Right renal pelvis (tissue), 4 donors: ENCODE results near the gene TTC7B. TPM values are rescaled to one million over a fixed set of nuclear protein-coding genes. Genes with fewer than 3 reads are reported as not detected.

Experiments used
- DNase-seq, 4 donors: peaks; one replicate each; pipeline ENCODE4 v3.0.0-alpha.2; 2013; ENCODE audit warnings: low read depth in 4 of 4, low spot score in 3 of 4, missing footprints in 1 of 4
- polyA plus RNA-seq, 4 donors: library from polyadenylated mRNA; unstranded; fragments of 120-200 nt; gene quantifications; one replicate each; pipeline ENCODE4 v1.2.1, GENCODE V29; 2013; ENCODE audit not compliant: insufficient read length in 4 of 4

Gene TTC7B
- polyA plus RNA-seq, 4 donors: 45.5 to 56.3 (median 47.5) TPM

DNA sequence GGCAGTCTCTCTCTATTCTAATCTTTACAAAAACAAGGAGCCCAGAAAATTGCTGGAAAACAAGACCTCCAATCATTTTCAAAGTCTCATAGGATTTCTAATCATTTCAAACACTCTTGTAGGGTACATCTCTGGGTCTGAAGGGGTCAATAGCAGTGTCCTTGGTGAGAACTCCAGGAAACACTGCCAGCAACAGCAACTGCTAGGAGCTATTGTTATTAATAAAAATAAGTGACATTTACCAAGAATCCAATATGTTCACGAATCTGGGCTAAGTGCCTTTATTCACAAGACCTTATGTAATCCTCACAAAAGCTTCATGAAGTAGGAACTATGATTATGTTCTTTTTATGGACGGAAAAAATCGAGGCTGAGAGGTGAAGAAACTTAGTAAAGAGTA is 72.8 kb downstream of the TTC7B start:
- DNase-seq: no peak

- DNase-seq: no peak
These were observed 73.5 kb downstream of the TTC7B start for GRCh38 chr14:90742729-90743128.

DNA sequence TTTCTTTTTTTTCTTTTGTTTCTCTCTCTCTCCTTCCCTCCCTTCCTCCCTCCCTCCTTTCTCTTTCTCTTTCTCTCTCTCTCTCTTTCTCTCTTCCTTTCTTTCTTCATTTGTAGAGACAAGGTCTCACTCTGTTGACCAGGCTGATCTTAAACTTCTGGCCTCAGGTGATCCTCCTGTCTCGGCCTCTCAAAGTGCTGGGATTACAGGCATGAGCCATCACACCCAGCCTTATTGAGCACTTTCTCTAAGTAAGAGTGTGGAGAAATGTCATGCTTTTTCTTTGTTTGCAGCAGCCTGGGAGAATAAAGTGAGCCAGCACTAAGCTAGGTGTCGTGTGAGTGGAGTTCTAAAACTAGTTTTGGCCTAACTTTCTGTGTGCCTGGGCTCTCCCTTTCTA is 74.0 kb downstream of the TTC7B start:
- DNase-seq: no peak

- DNase-seq: no peak
These were observed 74.6 kb downstream of the TTC7B start for GRCh38 chr14:90741682-90741946.

DNA sequence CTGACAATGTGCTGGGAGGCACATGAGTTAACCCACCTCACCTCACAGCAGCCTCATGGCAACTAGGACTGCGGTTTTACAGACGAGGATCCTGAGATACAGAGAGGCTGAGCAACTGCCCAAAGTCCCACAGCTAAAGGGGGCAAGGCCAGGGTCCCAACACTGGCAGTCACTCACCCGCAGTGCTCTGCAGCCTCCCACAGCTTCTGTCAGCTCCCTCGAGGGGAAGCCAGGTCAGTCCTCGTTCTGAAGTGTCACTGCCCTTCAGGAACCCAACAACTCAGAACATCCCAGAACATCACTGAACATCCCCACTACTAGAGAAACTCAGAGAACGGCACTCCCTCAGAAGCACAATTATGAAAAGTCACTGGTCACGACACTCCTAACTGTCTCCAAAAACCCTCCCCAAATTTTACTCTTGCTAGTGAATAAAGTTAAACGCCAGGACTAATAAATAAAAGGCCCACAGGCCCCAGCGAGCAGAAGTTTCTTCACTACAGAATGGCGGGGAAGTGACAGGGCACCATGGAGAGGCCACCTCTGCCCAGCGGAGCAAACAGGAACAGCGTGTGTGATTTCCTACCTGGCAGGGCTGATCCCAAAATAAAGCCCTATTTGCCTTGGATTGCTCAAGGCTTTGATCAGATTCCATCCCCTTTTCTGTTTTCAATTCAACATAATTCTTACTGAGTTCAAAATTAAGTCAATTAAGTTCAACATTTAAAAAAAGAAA is 75.1 kb downstream of the TTC7B start:
- no peak for DNase-seq

DNA sequence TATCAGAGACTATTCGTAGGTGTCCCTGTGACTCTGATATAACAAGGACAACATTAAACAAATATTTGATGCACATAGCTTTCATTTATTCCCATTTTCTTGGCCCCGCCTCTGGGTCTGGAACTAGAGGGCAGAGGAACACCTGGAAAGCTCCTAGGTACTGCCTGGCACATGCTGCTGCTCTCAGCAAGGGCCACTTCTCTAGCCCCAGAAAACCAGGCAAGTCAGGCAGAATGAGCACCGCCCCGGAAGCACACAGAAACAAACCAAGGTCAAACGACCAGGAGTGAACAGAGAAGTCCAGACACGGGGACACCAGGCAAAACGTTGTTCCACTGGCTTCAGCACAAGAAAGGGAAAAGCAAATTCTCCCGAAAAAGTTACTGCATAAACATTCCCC is 76.1 kb downstream of the TTC7B start:
- no peak for DNase-seq

- DNase-seq: no peak
These were observed 76.7 kb downstream of the TTC7B start for GRCh38 chr14:90739318-90740068.

GRCh38 chr14:90733139-90733808 is 83.0 kb downstream of the TTC7B start:
- no peak for DNase-seq

GRCh38 chr14:90732718-90733117 is 83.5 kb downstream of the TTC7B start:
- no peak for DNase-seq

- DNase-seq: no peak
These were observed 84.1 kb downstream of the TTC7B start for GRCh38 chr14:90732139-90732538.

DNA sequence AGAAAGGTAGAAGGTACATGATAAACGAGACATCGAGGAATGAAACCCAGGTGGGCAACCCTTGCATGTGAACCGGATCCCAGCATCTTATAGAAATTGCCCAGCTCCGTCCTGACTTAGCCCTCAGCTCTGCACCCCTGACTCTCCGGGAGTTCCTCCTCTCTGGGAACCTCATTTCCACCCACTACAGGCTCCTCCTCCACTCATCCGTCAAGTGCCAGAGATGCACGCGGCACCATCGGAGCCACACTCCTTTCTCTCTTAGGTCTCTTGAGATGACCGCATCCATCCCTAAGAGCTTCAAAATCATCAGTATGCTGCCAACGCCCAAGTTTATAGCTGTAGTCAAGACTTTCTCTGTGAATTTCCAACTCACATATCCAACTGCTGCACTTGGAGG is 84.7 kb downstream of the TTC7B start:
- DNase-seq: no peak

DNA sequence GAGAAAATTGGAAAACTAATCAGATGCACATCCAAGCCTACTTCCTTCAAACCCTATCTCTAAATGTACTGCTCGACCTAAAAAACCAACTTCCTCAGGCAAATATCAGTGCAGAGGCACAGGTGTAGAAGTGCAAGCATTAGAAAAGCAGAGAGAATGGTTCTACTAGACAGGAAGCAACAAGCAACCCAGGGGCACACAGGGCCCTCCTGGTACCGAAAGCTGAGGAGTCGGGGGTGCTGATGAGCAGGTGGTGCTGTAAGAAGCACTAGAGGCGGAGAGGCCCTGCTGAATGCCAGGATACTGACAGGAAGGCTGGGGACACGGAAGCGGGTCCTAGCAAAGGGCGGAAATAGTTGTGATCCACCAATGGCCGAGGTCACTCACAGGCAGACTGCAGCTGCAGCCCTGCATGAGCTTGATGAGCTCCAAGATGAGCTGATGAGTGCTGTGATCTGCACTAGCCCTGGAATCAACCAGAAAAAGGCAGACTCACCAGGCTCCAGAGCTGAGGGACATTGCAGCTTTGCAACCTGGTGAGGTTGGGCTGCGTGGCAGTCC is 85.9 kb downstream of the TTC7B start:
- DNase-seq: no peak

GRCh38 chr14:90728951-90729350 is 87.3 kb downstream of the TTC7B start:
- no peak for DNase-seq

- DNase-seq: no peak
These were observed 89.1 kb downstream of the TTC7B start for GRCh38 chr14:90727082-90727481.

GRCh38 chr14:90726656-90727055 is 89.6 kb downstream of the TTC7B start:
- DNase-seq: peak in 3 of 4 donors; percentile 23 to 44 (median 25)

DNA sequence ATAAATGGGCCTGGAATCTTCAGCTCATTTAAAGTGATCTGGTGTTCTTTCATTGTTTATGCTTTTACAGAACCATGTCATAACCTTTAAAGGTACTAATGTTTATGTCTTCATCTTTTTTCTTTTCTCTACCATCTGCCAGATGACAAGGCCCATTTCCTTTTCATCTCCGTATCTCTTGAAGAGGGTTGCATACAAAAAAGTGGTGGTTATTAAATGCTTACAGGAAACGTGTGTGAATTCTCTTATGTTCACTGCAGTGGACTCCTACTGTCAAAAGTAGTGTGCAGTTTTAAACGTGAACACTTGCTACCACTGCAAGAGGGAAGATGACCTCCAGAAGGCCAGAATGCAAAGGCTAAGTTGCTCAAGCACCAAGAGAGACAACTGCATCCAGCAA is 91.4 kb downstream of the TTC7B start:
- no peak for DNase-seq

DNA sequence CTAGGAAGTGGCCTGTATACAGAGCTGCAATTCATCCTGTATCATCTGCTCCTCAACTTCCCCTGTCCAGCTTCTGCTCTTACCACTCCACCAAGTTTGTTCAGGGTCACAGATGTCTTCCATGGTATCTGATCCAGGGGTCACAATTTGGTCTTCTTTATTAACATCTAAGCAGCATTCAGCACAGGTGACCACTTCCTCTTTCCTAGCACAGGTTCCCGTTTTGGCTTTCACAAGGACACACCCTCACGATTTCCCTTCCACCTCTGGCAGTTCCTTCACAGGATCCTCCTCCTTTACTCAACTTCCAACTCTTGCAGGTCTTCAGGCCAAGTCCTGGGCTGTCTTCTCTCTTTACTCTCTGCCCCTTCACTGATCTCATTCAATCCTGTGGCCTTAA is 93.6 kb downstream of the TTC7B start:
- DNase-seq: no peak

GRCh38 chr14:90721619-90722305 is 94.5 kb downstream of the TTC7B start:
- no peak for DNase-seq

- DNase-seq: no peak
These were observed 95.4 kb downstream of the TTC7B start for GRCh38 chr14:90720832-90721231.

- DNase-seq: no peak
These were observed 95.9 kb downstream of the TTC7B start for GRCh38 chr14:90720336-90720735.

GRCh38 chr14:90717916-90718315 is 98.3 kb downstream of the TTC7B start:
- no peak for DNase-seq
